Fibroblast of villous mesenchyme (primary cell): Measurements from ENCODE around the gene GPHN. TPM values are rescaled to one million over a fixed set of nuclear protein-coding genes. Genes with fewer than 3 reads are reported as not detected.
"Not testable (repeated sequence)": the region's sequence is repeated elsewhere in the genome, so short reads cannot be mapped to it uniquely, and the experiment has no call there.

Experiments
- DNase-seq: peaks from one replicate; pipeline ENCODE4 v3.0.0-alpha.2; 2010; ENCODE audit warnings: low read depth
- H3K4me3 ChIP-seq: 2 replicates; pipeline ENCODE4 v1.5.1; 2011; ENCODE audit warnings: low read depth, mild to moderate bottlenecking, low read length
- total RNA-seq: library from RNA; depleted of rRNA; stranded (reverse); fragments of >200 nt; gene quantifications from 2 replicates; pipeline ENCODE4 v1.2.3, GENCODE V29; 2012
- TF ChIP-seq, protein P1 (sequence below): IDR thresholded peaks from 2 replicates; pipeline ENCODE4 v1.5.1; 2012; ENCODE audit warnings: low read depth, mild to moderate bottlenecking, low read length; ENCODE audit not compliant: insufficient read depth

The GPHN gene
- total RNA-seq, 1 donor, result 9.1 TPM

DNA sequence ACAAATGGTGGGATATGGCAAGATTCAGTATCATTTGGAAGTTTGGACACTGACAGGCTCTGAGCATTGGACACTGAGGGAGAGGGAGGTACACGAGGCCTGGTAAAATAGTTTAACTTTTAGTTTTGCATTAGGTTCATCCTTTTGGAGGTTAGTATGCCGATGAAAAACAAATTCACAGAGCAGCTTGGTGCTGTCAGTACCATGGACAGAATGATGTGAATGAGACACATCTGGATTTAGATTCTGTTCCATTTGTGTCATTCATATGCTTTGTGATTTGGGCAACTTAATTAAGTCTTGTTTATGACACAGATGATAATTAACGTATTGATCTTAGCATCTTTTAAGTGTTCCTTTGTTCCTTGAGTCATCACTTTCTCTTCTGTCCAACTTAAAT is 33.7 kb downstream of the GPHN start:
- TF ChIP-seq, protein P1, sequence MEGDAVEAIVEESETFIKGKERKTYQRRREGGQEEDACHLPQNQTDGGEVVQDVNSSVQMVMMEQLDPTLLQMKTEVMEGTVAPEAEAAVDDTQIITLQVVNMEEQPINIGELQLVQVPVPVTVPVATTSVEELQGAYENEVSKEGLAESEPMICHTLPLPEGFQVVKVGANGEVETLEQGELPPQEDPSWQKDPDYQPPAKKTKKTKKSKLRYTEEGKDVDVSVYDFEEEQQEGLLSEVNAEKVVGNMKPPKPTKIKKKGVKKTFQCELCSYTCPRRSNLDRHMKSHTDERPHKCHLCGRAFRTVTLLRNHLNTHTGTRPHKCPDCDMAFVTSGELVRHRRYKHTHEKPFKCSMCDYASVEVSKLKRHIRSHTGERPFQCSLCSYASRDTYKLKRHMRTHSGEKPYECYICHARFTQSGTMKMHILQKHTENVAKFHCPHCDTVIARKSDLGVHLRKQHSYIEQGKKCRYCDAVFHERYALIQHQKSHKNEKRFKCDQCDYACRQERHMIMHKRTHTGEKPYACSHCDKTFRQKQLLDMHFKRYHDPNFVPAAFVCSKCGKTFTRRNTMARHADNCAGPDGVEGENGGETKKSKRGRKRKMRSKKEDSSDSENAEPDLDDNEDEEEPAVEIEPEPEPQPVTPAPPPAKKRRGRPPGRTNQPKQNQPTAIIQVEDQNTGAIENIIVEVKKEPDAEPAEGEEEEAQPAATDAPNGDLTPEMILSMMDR, result no peak
- no peak for DNase-seq
- H3K4me3 ChIP-seq, result no peak overlapping the region

DNA sequence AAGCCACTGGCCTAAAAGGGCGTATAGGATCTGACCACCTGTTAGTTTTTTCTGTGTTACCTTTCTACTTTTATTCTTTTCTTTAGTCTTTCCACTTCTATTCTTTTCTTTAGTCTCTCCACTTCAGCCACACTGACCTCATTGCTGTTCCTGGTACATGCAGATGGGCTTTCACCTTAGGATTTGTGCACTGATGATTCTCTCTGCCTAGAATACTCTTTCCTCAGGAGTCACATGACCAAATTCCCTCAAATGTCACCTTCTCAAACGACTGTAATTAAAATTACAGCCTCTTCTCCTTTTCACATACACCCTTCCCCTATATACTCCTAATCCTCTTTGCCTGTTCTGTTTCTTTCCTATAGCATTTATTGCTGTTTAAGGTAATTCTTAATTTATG is 36.0 kb downstream of the GPHN start:
- no peak for DNase-seq
- no peak overlapping the region for H3K4me3 ChIP-seq
- TF ChIP-seq, protein P1, result no peak

DNA sequence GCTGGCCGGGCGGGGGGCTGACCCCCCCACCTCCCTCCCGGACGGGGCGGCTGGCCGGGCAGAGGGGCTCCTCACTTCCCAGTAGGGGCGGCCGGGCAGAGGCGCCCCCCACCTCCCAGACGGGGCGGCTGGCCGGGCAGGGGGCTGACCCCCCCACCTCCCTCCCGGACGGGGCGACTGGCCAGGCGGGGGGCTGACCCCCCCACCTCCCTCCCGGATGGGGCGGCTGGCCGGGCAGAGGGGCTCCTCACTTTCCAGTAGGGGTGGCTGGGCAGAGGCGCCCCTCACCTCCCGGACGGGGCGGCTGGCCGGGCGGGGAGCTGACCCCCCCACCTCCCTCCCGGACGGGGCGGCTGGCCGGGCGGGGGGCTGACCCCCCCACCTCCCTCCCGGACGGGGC is 37.2 kb downstream of the GPHN start:
- H3K4me3 ChIP-seq, DNase-seq: not testable (repeated sequence)

DNA sequence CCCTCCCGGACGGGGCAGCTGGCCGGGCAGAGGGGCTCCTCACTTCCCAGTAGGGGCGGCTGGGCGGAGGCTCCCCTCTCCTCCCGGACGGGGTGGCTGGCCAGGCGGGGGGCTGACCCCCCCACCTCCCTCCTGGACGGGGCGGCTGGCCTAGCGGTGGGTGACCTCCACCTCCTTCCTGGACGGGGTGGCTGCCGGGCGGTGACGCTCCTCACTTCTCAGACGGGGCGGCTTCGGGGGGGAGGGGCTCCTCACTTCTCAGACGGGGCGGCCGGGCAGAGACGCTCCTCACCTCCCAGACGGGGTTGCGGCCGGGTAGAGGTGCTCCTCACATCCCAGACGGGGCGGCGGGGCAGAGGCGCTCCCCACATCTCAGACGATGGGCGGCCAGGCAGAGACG is 37.8 kb downstream of the GPHN start:
- not testable (repeated sequence) for DNase-seq, H3K4me3 ChIP-seq

DNA sequence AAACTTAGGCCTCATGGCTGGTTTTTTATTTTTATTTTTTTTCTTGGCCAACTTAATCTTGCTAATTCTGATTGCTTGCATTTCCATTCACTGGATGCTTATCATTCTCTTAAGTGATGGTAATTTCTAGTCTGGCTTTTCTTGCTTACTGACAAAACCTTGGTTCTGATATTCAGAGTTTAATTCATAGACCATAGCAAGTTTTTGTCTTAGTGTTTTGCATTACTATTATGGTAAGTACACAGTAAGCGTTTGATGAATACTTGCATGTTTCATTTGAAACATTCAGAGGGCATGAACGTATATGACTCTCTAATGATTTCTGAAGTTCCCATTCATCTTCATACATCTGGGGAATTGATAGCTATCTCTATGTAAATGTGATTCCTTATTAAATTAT is 55.8 kb downstream of the GPHN start:
- TF ChIP-seq, protein P1, result no peak
- DNase-seq, result no peak
- H3K4me3 ChIP-seq, result no peak overlapping the region

DNA sequence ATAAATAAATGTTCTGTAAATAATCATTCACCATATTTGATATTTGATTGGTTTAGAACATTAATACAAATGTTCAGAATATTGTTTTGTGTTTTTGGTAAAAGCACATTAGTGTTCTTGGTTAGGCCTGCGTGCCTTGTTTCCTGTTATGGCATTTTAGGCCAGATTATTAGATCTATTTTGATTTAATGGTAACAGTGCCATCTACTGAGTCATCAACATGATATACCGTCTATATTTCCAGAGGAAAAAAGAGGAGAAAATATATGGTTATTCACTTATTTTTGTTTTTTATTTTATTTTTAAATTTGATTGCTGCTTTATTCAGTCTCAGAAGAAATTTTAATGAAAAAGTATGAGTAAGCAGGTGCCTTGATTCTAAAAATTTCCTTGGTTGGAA is 60.3 kb downstream of the GPHN start:
- no peak for DNase-seq
- TF ChIP-seq, protein P1, result no peak
- no peak overlapping the region for H3K4me3 ChIP-seq

DNA sequence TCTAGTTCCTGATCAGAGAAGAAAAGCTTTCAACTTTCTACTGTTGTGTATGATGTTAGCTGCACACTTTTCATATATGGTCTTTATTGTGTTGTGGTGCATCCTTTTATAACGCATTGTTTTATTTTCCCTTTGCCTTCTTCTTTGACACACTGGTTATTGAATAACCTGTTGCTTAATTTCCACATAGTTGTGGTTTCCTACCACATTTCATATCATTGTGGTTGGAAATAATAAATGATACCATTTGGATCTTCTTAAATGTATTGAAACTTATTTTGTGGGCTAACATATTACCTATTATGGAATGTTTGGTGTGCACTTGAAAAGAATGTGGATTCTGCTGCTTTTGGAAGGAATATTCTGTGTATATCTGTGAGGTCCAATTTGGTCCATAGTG is 64.9 kb downstream of the GPHN start:
- no peak overlapping the region for H3K4me3 ChIP-seq
- TF ChIP-seq, protein P1, result no peak
- no peak for DNase-seq

DNA sequence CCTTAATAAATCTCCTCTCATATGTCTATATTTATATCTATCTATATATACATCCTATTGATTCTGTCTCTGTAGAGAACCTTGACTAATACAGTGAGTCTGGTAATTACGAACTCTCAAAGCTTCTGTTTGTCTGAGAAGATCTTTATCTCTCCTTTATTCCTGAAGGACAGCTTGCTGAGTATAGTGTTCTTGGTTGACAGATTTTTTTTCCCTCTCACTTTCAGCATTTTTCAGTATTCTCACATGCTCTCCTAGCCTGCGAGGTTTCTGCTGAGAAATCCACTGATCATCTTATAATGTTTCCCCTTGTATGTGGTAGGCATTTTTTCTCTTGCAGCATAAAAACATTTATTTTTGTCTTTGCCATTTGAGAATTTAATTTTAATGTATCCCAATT is 67.1 kb downstream of the GPHN start:
- H3K4me3 ChIP-seq, result no peak overlapping the region

More for the DNA sequence above, 67.1 kb downstream of the GPHN start:
- no peak for DNase-seq
- TF ChIP-seq, protein P1, result no peak
